ENCODE measurements around the gene PLCB2. TPM values are rescaled to one million over a fixed set of nuclear protein-coding genes. Genes with fewer than 3 reads are reported as not detected.

The PLCB2 gene
- total RNA-seq, 2 donors from 2014 or later: 4.4 to 5.3 TPM

GRCh38 chr15:40295877-40296560, 11.7 kb downstream of the PLCB2 start:
- no peak for TF ChIP-seq CTCF (conservative IDR thresholded peaks at IDR 0.05)
- 86 to 87% methylated on average over 4 to 12 of the region's 12 CpGs for WGBS, 2 experiments (ENCODE audit: insufficient coverage in 1 of 2, insufficient read length in 1 of 2)
- H3K36me3 Mint-ChIP-seq (ENCODE audit: low read depth): peaks cover 2% of the 10 kb centered on the region
- Histone ChIP-seq H3K9me3 (ENCODE audit: control insufficient read depth, low read length) (peaks cover 4% of the 10 kb centered on the region), H3K27ac (ENCODE audit: low read depth, low read length) (no peak overlapping the region), H3K27me3 (ENCODE audit: control insufficient read depth, insufficient read depth, low read length, poor library complexity, severe bottlenecking) (peaks cover 66% of the 10 kb centered on the region), H3K4me3 (ENCODE audit: low read length) (no peak overlapping the region), H3K36me3 (ENCODE audit: control insufficient read depth, insufficient read depth, low read length) (no peaks in the 10 kb centered on the region), H3K9ac (ENCODE audit: extremely low read depth, low read length, poor library complexity, severe bottlenecking) (no peak overlapping the region), H3K4me1 (ENCODE audit: control insufficient read depth, insufficient read depth, low read length) (no peaks in the 10 kb centered on the region)
- H3K27me3 Mint-ChIP-seq (ENCODE audit: insufficient read depth): peaks cover 81% of the 10 kb centered on the region
- DNase-seq: no peak
- H3K4me3 Mint-ChIP-seq: no peak overlapping the region
- H3K4me1 Mint-ChIP-seq: peaks cover 12% of the 10 kb centered on the region
- peaks cover 14% of the 10 kb centered on the region for H3K9me3 Mint-ChIP-seq
- H3K27ac Mint-ChIP-seq: no peak overlapping the region

DNA sequence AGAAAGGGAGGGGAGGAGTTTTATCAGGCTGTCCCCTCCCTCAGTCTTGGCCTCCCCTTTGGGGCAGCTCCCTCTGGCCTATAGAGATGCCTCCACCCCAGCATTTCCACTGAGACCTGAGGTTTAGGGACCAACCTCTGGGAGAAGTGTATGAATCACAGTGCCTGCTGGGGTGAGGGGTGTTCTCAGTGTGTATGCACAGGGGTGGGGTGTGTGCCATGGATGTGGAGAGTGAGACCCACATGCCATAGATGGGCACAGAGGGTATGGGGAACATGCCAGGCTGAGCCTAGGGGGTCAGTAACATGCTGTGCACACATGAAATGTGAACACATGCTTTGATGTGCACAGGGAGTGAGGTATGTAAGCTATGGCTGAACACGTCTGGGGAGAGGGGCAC, 12.4 kb downstream of the PLCB2 start:
- TF ChIP-seq CTCF (conservative IDR thresholded peaks at IDR 0.05): no peak
- no peaks in the 10 kb centered on the region for H3K4me1 ChIP-seq (ENCODE audit: control insufficient read depth, insufficient read depth, low read length)
- H3K27me3 ChIP-seq (ENCODE audit: control insufficient read depth, insufficient read depth, low read length, poor library complexity, severe bottlenecking): peaks cover 74% of the 10 kb centered on the region
- Mint-ChIP-seq H3K4me3 (no peak overlapping the region), H3K9me3 (peaks cover 9% of the 10 kb centered on the region), H3K27ac (no peak overlapping the region), H3K27me3 (ENCODE audit: insufficient read depth) (peaks cover 86% of the 10 kb centered on the region), H3K36me3 (ENCODE audit: low read depth) (no peaks in the 10 kb centered on the region), H3K4me1 (peaks cover 9% of the 10 kb centered on the region)
- no peak overlapping the region for H3K4me3 ChIP-seq (ENCODE audit: low read length)
- no peaks in the 10 kb centered on the region for H3K36me3 ChIP-seq (ENCODE audit: control insufficient read depth, insufficient read depth, low read length)
- no peak overlapping the region for H3K27ac ChIP-seq (ENCODE audit: low read depth, low read length)
- 90 to 100% methylated on average over 1 of the region's 1 CpG for WGBS, 2 experiments (ENCODE audit: insufficient coverage in 1 of 2, insufficient read length in 1 of 2)
- peaks cover 2% of the 10 kb centered on the region for H3K9me3 ChIP-seq (ENCODE audit: control insufficient read depth, low read length)
- H3K9ac ChIP-seq (ENCODE audit: extremely low read depth, low read length, poor library complexity, severe bottlenecking): no peak overlapping the region
- DNase-seq: no peak

DNA sequence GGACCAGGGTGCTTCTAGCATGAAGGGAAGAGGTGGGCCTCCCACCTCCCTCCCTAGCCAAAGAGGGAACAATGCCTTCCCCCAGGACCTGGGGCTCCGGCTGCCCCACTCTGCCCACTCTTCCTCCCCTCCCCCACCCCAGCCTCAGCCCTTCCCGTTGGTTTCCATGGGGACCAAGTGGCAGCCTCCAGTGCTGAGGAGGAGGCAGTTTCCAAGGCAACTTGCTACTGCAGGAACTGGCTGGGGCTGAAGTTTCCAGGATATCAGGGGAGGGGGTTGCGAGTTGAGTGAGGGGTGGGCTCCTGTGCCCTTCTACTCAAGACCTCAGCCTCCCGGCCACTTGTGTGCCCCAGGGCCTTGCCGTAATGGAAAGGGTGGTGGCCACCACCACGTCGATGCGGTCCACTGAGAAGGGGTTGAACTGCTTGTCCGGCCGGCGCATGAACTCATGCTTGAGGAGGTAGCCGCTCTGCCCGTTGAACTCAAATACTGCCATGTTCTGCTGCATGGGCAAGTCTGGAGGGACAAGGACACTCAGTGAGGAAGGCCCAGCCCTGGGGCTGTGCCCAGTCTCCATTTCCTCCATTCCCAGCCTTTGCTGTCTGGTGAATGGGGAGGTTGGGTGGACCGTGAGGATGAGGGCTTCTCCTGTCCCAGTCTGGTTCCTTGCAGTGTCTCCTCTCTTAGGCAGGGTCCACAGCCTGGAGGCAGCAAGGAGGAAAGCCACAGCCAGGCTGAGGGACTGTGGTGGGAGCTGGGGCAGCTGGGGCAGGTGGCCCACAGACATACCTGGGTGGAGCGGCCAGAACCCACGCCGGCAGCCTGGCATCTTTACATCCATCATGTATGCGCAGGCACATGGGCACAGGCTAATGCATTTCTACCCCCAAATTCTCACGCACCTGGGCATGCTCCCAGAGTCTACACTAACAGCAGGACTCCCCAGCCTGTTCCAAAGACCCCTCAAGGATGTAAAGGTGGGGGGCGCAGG, 13.5 kb downstream of the PLCB2 start:
- Mint-ChIP-seq H3K9me3 (peaks cover under 1% of the 10 kb centered on the region), H3K4me1 (peaks cover 9% of the 10 kb centered on the region), H3K27ac (no peak overlapping the region), H3K27me3 (ENCODE audit: insufficient read depth) (peaks cover 90% of the 10 kb centered on the region), H3K36me3 (ENCODE audit: low read depth) (no peaks in the 10 kb centered on the region), H3K4me3 (no peak overlapping the region)
- no peak for DNase-seq
- Histone ChIP-seq H3K9me3 (ENCODE audit: control insufficient read depth, low read length) (no peaks in the 10 kb centered on the region), H3K4me1 (ENCODE audit: control insufficient read depth, insufficient read depth, low read length) (no peaks in the 10 kb centered on the region), H3K4me3 (ENCODE audit: low read length) (no peak overlapping the region), H3K36me3 (ENCODE audit: control insufficient read depth, insufficient read depth, low read length) (no peaks in the 10 kb centered on the region), H3K27me3 (ENCODE audit: control insufficient read depth, insufficient read depth, low read length, poor library complexity, severe bottlenecking) (peaks cover 85% of the 10 kb centered on the region), H3K27ac (ENCODE audit: low read depth, low read length) (no peak overlapping the region), H3K9ac (ENCODE audit: extremely low read depth, low read length, poor library complexity, severe bottlenecking) (no peak overlapping the region)
- 88 to 89% methylated on average over 11 to 20 of the region's 20 CpGs for WGBS, 2 experiments (ENCODE audit: insufficient coverage in 1 of 2, insufficient read length in 1 of 2)
- TF ChIP-seq CTCF (conservative IDR thresholded peaks at IDR 0.05): no peak
